ENCODE measurements around the gene FAU.
A peak's percentile ranks its signal among the peaks of the same experiment; 100 is the strongest.
"Not testable (repeated sequence)": the region's sequence is repeated elsewhere in the genome, so short reads cannot be mapped to it uniquely, and the experiment has no call there.

The FAU gene

GRCh38 chr11:65119670-65119995 lies 2.3 kb downstream of the FAU start:
- DNase-seq = no peak

- not testable (repeated sequence) for DNase-seq
These were observed 2.9 kb downstream of the FAU start for GRCh38 chr11:65118891-65119669.

GRCh38 chr11:65118097-65118837 lies 3.7 kb downstream of the FAU start:
- DNase-seq = no peak

GRCh38 chr11:65117206-65118096 lies 4.5 kb downstream of the FAU start, which contains the start of gene ZNHIT2:
Gene ZNHIT2, minus strand, starts transcription at chr11:65117701. Its CDS starts 48 bp downstream, at chr11:65117653.
- peak; percentile 100 for DNase-seq

GRCh38 chr11:65116370-65117205 lies 5.3 kb downstream of the FAU start:
- peak; percentile 43 to 69 for DNase-seq

- no peak for DNase-seq
These were observed 6.4 kb downstream of the FAU start for GRCh38 chr11:65115361-65116082.

- no peak for DNase-seq
These were observed 7.3 kb downstream of the FAU start for GRCh38 chr11:65114538-65115171.

- no peak for DNase-seq
These were observed 8.1 kb downstream of the FAU start for GRCh38 chr11:65113839-65114238.

- no peak for DNase-seq
These were observed 8.6 kb downstream of the FAU start for GRCh38 chr11:65113361-65113756.

- DNase-seq = peak; percentile 53 to 67
These were observed 9.2 kb downstream of the FAU start for GRCh38 chr11:65112546-65113360.

GRCh38 chr11:65111744-65112545 lies 10.0 kb downstream of the FAU start, which contains the start of gene TM7SF2:
Gene TM7SF2, plus strand, starts transcription at chr11:65111872. Its CDS starts 144 bp downstream, at chr11:65112016.
- peak; percentile 91 to 95 for DNase-seq

GRCh38 chr11:65111159-65111743 lies 10.7 kb downstream of the FAU start:
- DNase-seq = no peak

- peak; percentile 82 to 89 for DNase-seq
These were observed 11.5 kb downstream of the FAU start for GRCh38 chr11:65110354-65110861.

- no peak for DNase-seq
These were observed 12.4 kb downstream of the FAU start for GRCh38 chr11:65109231-65110198.

- DNase-seq = no peak
These were observed 13.3 kb downstream of the FAU start for GRCh38 chr11:65108469-65109123.

- no peak for DNase-seq
These were observed 14.0 kb downstream of the FAU start for GRCh38 chr11:65107751-65108468.

Data from inflammatory macrophage (primary cell).